ENCODE data around the gene MYO16. TPM values are rescaled to one million over a fixed set of nuclear protein-coding genes. Genes with fewer than 3 reads are reported as not detected.
"Not testable (repeated sequence)": the region's sequence is repeated elsewhere in the genome, so short reads cannot be mapped to it uniquely, and the experiment has no call there.

The MYO16 gene
- total RNA-seq, 2 donors from 2014 or later, result 0.06 TPM; not detected in 1

DNA sequence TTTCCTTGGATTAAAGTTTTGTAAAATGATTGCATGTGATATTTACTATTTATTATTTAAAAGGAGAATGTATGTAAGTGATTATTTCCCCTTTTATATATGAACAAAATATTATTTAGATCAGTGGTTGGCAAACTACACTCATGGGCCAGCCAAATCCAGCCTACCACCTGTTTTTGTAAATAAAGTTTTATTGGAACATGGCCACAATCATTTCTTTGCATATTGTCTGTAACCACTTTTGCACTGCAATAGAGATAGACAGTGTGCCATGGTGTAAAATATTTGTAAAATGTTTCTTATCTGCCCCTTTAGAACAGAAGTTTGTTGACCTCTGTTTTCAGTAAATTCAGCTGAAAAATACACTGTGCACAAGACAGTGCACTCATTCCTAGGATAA is 426.4 kb downstream of the MYO16 start:
- no peak for DNase-seq

DNA sequence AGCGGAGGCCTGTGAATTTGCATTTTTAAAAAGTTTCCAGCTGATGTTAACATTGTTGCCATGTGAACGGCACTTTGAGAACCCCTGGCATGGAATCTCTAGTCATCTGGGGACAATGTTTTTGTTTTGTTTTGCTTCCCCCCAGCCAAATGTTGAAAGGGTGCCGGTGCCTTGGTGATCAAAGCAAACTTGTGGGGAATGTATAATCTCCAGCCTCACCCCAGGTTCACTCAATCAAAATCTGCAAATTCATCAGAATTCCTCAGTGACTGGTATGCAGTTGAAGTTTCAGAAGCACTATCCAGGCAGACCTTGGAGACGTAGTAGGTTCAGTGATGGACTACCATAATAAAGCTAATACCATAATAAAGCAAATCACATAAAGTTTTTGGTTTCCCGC is 428.7 kb downstream of the MYO16 start:
- intact Hi-C loops (cut with DNase I, micrococcal nuclease), result no loop called here
- no peak for ATAC-seq
- DNase-seq, result no peak

More for the DNA sequence above, 426.4 kb downstream of the MYO16 start:
- no peak for ATAC-seq
- intact Hi-C loops (cut with DNase I, micrococcal nuclease), result no loop called here

DNA sequence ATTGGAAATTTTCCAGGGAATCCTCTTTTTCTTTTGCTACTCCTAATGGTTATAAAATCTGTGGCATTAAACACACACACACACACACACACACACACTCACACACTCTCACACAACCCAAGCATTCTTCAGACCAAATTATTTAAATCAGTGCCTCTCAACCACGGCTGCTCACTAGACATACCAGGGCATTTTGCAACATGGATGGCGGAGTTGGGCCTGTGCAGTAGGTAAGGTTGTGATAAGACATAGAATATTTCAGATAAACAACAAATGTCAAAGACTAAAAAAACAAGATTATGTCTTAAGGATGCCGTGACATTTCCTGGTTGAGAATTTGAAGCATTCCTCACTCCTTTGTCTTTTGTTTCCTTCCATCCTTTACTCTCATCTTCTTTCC is 443.1 kb downstream of the MYO16 start:
- DNase-seq (no peak), ATAC-seq (no peak)
- intact Hi-C loops (cut with DNase I, micrococcal nuclease), result no loop called here

DNA sequence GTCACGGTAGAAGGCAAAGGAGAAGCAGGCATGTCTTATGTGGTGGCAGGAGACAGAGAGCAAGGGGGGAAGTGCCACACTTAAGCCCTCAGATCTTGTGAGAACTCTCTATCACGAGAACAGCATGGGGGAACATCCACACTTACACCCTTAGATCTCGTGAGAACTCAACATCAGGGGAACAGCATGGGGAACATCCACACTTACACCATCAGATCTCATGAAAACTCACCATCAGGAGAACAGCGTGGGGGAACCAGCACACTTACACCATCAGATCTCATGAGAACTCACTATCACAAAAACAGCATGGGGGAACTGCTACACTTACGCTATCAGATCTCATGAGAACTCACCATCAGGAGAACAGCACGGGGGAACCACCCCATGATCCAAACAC is 445.0 kb downstream of the MYO16 start:
- no peak for ATAC-seq
- intact Hi-C loops (cut with DNase I, micrococcal nuclease), result no loop called here
- no peak for DNase-seq

DNA sequence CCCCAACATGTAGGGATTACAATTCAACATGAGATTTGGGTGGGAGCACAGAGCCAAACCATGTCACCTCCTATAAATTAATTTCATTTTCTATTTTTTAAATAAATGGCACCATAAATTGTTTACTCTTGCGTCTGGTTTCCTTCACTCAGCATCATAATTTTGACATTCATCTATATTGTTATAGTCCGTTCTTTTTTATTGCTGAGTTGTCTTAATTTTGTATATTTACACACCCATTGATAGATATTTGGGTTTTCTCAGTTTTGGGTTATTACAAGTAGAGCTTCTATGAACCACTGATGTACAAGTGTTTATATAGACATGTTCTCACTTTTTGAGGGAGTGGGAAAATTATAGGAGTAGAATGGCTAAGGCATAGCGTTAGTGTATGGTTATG is 445.4 kb downstream of the MYO16 start:
- intact Hi-C loops (cut with DNase I, micrococcal nuclease), result no loop called here
- DNase-seq (no peak), ATAC-seq (no peak)

DNA sequence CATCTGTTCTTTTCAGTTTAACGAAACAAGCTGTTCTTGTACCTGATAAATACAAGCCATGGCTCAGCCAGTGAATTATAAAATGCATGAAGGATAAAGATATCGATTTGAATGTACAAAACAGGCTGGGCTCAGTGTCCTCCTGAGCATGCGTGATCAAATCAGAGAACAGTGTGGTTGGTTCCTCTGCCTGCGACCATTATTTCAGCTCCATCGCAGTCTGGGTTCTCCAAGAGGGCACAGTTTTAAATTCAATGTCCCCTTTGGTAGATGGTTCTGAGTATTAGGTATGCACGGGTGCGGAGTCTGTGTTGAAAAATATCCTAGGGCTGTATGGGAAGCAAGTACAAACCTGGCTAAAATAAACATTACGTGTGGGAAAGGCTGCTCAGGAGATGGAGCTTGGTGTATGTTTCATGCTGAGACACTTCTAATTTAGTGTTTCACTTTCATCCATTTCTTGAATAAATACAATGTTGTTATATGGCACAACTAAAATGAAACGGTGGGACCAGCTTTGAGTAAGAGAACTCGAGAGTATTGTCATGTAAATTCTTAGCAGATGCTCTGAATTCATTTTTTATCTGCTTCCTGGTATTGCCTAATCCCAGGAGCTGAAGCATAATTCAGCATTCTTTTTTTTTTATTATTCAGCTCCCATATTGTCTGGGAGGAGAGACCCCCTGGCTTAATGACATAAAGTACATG is 458.7 kb downstream of the MYO16 start:
- intact Hi-C loops (cut with DNase I, micrococcal nuclease), result no loop called here
- DNase-seq (no peak), ATAC-seq (no peak)

DNA sequence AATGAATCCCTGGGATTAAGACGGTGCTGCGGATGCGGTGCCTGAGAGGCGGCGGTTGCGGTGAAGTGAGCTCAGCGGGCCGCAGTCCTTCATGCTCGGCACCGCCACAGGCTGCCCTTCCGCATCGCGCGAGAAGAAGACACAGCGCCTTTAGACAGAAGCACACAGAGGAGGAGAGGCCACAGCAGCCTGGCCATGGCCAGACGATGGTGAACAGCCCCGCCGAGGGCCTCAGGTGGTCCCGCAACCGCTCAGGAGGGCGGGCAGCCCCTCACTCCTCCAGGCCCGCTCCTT is 459.2 kb downstream of the MYO16 start:
- ATAC-seq (no peak), DNase-seq (no peak)
- intact Hi-C loops (cut with DNase I, micrococcal nuclease), result no loop called here

DNA sequence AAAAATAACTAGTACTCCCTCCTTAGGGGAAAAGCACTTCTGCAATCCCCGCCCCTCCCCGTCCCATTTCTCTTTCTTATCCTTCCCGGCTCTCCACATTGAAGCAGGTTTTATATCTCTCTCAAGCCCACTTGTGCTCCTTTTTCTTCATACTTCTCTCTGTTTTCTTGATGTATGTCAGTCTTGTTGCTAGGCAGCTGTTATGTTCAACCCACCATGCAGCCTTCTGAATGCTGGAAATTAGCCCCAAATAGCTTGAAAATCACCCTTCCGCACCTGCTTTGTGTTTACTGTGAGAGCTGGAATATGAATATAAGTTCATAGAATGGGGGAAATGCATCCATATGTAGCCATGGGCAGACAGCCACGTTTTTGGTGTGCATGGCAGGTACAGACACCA is 461.4 kb downstream of the MYO16 start:
- DNase-seq (no peak), ATAC-seq (no peak)
- intact Hi-C loops (cut with DNase I, micrococcal nuclease), result no loop called here

DNA sequence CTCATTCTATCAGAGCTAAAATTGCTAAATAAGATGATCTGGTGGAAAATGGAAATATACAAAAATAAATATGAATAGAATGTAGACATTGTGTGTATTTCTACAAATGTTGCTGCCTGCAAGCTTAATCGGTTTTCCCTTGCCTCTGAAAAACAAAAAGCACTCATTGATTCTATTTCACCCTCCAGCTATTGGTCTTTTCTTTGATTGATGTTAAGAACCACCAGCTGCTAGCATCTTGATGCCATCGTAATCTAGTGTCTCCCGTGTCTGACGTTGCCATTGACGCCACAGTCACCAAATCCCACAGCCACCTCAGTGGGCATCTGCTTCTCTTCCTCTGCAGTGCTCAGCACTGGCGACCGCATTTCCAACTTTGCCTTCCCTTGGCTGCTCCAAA is 461.8 kb downstream of the MYO16 start:
- intact Hi-C loops (cut with DNase I, micrococcal nuclease), result no loop called here
- DNase-seq (no peak), ATAC-seq (no peak)

DNA sequence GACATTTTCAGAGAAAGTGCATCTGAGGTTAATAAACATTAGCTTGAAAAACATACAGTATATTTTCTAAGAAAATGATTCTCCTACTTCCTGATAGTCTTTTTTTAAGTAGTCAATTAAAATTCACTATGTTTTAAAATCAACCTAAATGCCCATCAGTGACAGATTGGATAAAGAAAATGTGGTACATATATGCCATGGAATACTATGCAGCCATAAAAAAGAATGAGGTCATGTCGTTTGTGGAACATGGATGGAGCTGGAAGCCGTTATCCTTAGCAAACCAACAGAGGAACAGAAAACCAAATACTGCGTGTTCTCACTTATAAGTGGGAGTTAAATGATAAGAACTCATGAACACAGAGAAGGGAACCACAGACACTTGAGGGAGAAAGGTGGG is 462.8 kb downstream of the MYO16 start:
- DNase-seq; intact Hi-C loops (cut with DNase I, micrococcal nuclease); ATAC-seq: not testable (repeated sequence)

DNA sequence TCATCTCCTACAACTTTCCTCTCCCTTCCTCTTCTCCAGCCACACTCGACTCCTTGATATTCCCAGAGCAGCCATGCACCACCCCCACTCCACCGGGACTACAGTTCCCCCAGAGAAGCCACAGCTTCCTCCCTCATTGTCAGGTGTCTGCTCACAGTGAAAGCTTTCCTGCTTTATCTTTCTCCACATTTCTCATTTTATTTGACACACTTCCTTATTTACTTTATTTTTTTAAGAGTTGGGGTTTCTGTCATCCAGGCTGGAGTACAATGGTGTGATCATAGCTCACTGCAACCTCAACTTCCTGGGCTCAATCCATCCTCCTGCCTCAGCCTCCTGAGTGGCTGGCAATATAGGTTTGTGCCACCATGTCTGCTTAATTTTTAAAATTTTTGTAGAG is 464.6 kb downstream of the MYO16 start:
- intact Hi-C loops (cut with DNase I, micrococcal nuclease), result no loop called here

DNA sequence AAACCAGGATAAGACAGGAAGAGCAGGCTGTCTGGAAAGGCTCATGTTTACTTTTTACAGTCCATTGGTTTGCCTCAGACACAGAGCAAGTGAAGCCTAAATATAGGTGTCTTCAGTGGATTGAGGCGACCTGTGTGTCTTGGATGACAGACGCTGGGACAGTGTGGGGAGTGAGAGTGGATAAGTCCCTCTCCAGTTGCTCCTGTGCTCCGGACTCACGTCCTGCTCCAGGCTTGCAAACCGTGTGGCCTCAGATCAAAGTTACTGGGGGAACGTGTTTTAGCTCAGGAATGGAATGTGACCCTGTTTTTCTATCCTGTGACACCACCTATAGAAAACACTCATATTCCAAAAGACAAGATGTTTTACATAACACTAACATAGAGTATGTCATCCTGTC is 465.7 kb downstream of the MYO16 start:
- ATAC-seq (no peak), DNase-seq (no peak)
- intact Hi-C loops (cut with DNase I, micrococcal nuclease), result no loop called here

More for the DNA sequence above, 464.6 kb downstream of the MYO16 start:
- DNase-seq, result no peak
- ATAC-seq, result no peak

DNA sequence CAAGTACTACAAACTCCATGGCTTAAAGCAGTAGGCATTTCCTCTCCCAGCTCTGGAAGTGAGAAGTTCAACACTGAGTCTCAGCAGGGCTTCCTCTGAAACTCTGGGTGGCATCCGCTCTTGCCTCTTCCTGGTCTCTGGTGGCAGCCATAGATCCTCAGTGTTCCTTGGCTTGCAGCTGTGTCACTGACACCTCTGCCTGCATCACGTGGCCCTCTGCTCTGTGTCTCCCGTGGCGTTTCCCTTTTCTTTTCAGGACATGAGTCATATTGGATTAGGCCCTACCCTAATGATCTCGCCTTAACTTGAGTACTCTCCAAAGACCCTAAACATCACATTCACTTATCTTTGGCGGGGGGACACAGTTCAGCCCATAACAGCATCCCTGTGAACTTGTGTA is 466.7 kb downstream of the MYO16 start:
- ATAC-seq, result no peak
- intact Hi-C loops (cut with DNase I, micrococcal nuclease), result no loop called here

DNA sequence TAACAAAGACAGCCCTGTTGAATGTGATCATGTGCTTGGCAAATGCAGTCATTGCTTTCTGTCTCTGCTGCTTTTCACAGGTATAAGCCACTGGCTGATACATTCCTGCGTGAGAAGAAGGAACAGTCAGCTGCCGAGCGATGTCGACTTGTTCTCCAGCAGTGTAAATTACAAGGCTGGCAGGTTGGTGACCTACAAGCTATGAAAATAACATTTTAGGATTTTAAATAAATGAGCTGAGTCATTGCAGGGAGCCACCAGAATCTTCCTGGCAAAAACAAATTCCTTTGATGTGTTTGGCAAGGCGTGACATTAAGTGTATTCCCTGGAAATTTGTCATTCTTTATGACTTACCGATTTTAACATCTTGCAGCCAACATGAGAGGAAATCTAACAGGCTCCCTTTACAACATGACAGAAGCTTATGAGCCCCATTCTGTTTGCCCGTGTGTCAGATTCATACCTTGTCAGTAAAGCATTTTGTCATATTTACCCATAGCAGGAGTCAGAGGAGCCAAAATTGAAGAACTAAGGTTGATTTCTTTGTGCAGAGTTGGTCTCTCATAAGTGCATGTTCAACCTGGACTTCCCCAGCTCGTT is 471.4 kb downstream of the MYO16 start:
- intact Hi-C loops (cut with DNase I, micrococcal nuclease), result no loop called here
- DNase-seq (no peak), ATAC-seq (no peak)

More for the DNA sequence above, 466.7 kb downstream of the MYO16 start:
- DNase-seq, result no peak

DNA sequence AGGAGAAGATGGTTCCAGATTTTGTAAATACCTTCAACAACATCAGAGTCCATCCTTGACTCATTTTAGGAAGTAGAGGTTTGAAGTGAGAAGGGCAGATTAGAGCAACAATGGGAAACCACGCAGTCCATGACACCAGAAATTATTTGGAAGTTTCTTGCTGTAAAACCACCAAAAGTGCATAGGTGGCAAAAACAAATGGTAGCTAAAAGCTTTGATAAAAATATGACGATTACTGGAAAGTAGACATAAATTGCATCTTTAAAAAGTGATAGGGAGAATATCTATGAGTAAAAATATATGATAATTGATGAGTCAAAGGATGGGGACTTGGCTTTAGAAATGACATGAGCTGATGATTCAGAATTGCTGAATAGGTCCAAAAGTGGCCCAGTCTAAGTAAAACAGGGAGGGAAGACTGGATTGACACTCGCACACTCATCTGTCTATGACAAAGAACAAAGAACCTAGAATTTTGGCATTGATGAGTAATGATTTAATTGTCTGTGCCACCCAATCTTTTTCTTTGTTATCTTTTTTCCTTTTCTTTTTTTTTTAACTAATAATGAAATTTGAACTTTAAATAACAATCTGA is 472.2 kb downstream of the MYO16 start:
- DNase-seq (no peak), ATAC-seq (no peak)
- intact Hi-C loops (cut with DNase I, micrococcal nuclease), result no loop called here

DNA sequence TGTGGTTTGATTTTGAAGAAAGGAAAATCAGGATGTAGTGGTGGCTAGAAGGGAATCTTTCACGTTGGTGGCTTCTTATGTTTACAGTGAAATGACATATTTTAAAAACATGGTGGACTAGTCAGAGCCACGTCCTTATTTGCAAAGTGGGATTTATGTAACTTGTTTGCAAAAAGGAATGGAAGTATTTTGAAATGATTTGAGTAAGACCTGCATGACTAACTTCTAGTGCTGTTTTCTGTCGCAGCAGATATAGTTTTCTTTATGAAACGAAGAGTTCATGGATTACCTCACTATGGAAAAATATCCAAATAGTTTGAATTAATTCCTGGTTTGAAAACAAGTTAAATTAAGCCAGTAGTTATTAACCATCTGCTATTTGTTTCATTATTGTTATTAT is 476.5 kb downstream of the MYO16 start:
- intact Hi-C loops (cut with DNase I, micrococcal nuclease), result no loop called here
- DNase-seq, result no peak
- ATAC-seq, result no peak

DNA sequence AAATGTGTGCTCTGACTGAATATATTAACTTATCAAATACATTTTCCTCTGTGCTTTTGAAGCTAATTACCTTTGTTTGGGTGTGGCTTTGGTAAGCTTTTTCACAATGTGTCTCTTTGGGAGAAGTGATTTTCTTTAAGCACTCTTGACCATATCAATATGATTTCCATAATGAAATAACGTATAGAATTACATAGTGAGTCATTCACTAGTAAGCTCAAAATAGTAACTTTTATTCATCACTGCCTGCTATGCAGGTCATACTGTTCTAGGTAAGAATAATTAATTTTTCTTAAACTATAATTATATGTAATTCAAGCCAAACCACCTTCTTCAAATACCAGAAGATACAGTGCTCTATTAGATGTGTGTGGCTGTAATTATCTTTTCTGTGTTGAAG is 480.7 kb downstream of the MYO16 start:
- DNase-seq (no peak), ATAC-seq (no peak)
- intact Hi-C loops (cut with DNase I, micrococcal nuclease), result no loop called here

DNA sequence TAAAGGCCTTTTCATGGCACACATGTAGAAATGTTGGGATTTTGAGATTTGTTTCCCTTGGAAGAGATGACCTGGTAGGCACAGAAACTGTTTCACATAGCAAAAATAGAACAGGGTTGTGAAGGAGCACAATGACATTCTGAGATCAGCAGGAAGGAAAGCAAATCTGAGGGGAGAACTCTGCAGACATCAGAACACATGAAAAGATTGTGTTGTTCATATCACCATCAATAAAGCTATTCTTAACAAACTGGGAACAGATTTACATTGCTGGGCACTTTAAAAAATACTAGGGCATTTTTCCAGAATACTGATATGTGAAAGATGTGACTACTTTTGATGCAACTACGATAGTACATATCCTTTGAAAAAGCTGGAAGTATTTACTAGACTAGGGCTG is 481.7 kb downstream of the MYO16 start:
- no peak for ATAC-seq
- DNase-seq, result no peak
- intact Hi-C loops (cut with DNase I, micrococcal nuclease), result no loop called here

DNA sequence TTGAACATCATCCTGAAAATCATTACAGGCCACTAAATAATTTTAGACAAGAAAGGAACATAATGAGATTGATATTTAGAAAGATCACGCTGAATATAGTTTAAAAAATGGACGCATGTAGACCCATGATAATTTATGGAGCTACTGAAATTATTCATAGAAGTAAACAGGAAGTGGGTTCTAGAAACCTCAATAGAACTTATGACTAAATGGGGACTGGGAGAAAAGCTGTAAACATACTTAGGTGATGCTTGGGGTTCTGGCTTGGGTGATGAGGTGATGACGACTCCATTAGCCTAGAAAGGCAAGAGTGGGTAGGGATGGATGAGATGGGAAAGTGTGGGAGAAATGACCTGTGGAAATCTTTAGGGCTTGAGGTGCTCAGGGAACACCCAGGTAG is 484.0 kb downstream of the MYO16 start:
- no peak for ATAC-seq
- intact Hi-C loops (cut with DNase I, micrococcal nuclease), result no loop called here
- no peak for DNase-seq

DNA sequence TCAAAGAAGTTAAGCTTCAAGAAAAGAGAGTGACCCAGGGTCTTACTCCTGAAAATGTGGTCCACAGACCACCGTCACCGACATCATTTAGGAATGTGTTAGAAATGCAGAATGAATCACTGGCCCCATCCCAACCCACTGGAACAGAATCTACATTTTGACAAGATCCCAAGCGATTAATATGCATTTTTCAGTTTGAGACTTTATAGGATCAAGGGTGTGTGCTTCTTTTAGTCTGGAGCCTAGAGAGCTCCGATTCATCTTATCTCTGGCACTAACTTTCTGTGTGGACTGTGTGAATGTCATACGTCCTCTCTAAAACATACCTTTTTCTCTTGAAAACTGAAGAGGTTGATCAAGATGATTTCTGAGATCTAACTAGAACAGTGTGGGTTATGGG is 484.8 kb downstream of the MYO16 start:
- intact Hi-C loops (cut with DNase I, micrococcal nuclease), result no loop called here
- DNase-seq (no peak), ATAC-seq (no peak)

DNA sequence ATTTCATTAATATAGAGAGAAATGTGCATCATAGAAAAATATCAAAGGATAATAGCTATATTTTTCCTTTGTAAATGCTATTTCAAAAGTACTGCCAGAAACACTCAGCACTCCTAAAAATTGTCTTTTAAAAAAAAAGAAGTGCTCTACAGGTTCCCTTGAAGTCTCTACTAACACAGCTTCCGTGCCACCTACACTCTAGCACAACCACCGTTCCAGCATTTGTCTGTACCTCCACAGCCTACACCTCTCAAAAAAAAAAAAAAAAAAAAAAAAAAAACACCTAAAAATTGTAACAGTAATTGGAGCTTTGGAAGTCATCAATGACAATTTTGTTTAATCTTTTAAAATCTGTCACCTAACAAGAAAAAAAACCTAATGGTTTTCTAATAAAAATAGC is 485.6 kb downstream of the MYO16 start:
- ATAC-seq, result no peak
- intact Hi-C loops (cut with DNase I, micrococcal nuclease), result no loop called here
- DNase-seq, result no peak

All from left colon (tissue), 2 donors.